ENCODE data around the gene TAF4.

Gene TAF4

GRCh38 chr20:61932711-61933480 is 132.8 kb downstream of the TAF4 start:
- H3K4me2 ChIP-seq (ENCODE audit: low read depth, low read length): no peak overlapping the region
- H3K9me2 ChIP-seq (replicated peaks; ENCODE audit: insufficient read depth, low read length): no peaks in the 10 kb centered on the region
- H3K9me3 ChIP-seq (replicated peaks; ENCODE audit: insufficient read depth, low read length): no peaks in the 10 kb centered on the region
- no peaks in the 10 kb centered on the region for H3K79me2 ChIP-seq (ENCODE audit: low read length)
- no peak overlapping the region for H3K4me3 ChIP-seq (ENCODE audit: low read length)
- DNase-seq: no peak
- H3K36me3 ChIP-seq (replicated peaks; ENCODE audit: insufficient read depth, low read length): no peaks in the 10 kb centered on the region
- no peak overlapping the region for H3K9ac ChIP-seq (ENCODE audit: low read length)
- H3F3A ChIP-seq (ENCODE audit: insufficient read depth, low read length): no peaks in the 10 kb centered on the region
- no peaks in the 10 kb centered on the region for H3K4me1 ChIP-seq (ENCODE audit: low read length)
- no peaks in the 10 kb centered on the region for H4K20me1 ChIP-seq (ENCODE audit: insufficient read depth, low read length)
- no peak overlapping the region for H2AFZ ChIP-seq (ENCODE audit: low read length)
- H3K27ac ChIP-seq (ENCODE audit: low read length): no peak overlapping the region
- TF ChIP-seq EZH2phosphoT487 (IDR thresholded peaks at IDR 0.05; ENCODE audit: low read length) (no peak), EZH2 (optimal IDR thresholded peaks at IDR 0.05; ENCODE audit: low read depth, low read length) (no peak), CTCF (IDR thresholded peaks at IDR 0.05; ENCODE audit: low read length) (no peak)
- H3K27me3 ChIP-seq (replicated peaks; ENCODE audit: insufficient read depth, low read length): peaks cover 88% of the 10 kb centered on the region

- no peaks in the 10 kb centered on the region for H3K36me3 ChIP-seq (replicated peaks; ENCODE audit: insufficient read depth, low read length)
- H3K9me3 ChIP-seq (replicated peaks; ENCODE audit: insufficient read depth, low read length): no peaks in the 10 kb centered on the region
- H3K4me3 ChIP-seq (ENCODE audit: low read length): no peak overlapping the region
- H3K9ac ChIP-seq (ENCODE audit: low read length): no peak overlapping the region
- no peak overlapping the region for H3K4me2 ChIP-seq (ENCODE audit: low read depth, low read length)
- no peak overlapping the region for H2AFZ ChIP-seq (ENCODE audit: low read length)
- H3K27me3 ChIP-seq (replicated peaks; ENCODE audit: insufficient read depth, low read length): peaks cover 88% of the 10 kb centered on the region
- H4K20me1 ChIP-seq (ENCODE audit: insufficient read depth, low read length): no peaks in the 10 kb centered on the region
- H3K9me2 ChIP-seq (replicated peaks; ENCODE audit: insufficient read depth, low read length): no peaks in the 10 kb centered on the region
- no peaks in the 10 kb centered on the region for H3F3A ChIP-seq (ENCODE audit: insufficient read depth, low read length)
- H3K79me2 ChIP-seq (ENCODE audit: low read length): no peaks in the 10 kb centered on the region
- no peak for DNase-seq
- no peaks in the 10 kb centered on the region for H3K4me1 ChIP-seq (ENCODE audit: low read length)
- TF ChIP-seq EZH2phosphoT487 (IDR thresholded peaks at IDR 0.05; ENCODE audit: low read length) (no peak), CTCF (IDR thresholded peaks at IDR 0.05; ENCODE audit: low read length) (no peak)
- H3K27ac ChIP-seq (ENCODE audit: low read length): no peak overlapping the region
Measured at GRCh38 chr20:61932199-61932592, 133.5 kb downstream of the TAF4 start.

- Histone ChIP-seq H3K79me2 (ENCODE audit: low read length) (no peaks in the 10 kb centered on the region), H2AFZ (ENCODE audit: low read length) (no peak overlapping the region), H3K4me1 (ENCODE audit: low read length) (no peaks in the 10 kb centered on the region), H4K20me1 (ENCODE audit: insufficient read depth, low read length) (no peaks in the 10 kb centered on the region), H3F3A (ENCODE audit: insufficient read depth, low read length) (no peaks in the 10 kb centered on the region), H3K4me2 (ENCODE audit: low read depth, low read length) (no peak overlapping the region), H3K36me3 (replicated peaks; ENCODE audit: insufficient read depth, low read length) (no peaks in the 10 kb centered on the region), H3K9me3 (replicated peaks; ENCODE audit: insufficient read depth, low read length) (no peaks in the 10 kb centered on the region), H3K27ac (ENCODE audit: low read length) (no peak overlapping the region), H3K9me2 (replicated peaks; ENCODE audit: insufficient read depth, low read length) (no peaks in the 10 kb centered on the region), H3K27me3 (replicated peaks; ENCODE audit: insufficient read depth, low read length) (peaks cover 90% of the 10 kb centered on the region), H3K9ac (ENCODE audit: low read length) (no peak overlapping the region), H3K4me3 (ENCODE audit: low read length) (no peak overlapping the region)
- no peak for DNase-seq
- TF ChIP-seq CTCF (IDR thresholded peaks at IDR 0.05; ENCODE audit: low read length) (no peak), EZH2 (optimal IDR thresholded peaks at IDR 0.05; ENCODE audit: low read depth, low read length) (no peak), EZH2phosphoT487 (IDR thresholded peaks at IDR 0.05; ENCODE audit: low read length) (no peak)
Measured at GRCh38 chr20:61931476-61932198, 134.0 kb downstream of the TAF4 start.
